K562 (cell line): ENCODE measurements around the gene CLASP1. TPM values are rescaled to one million over a fixed set of nuclear protein-coding genes. Genes with fewer than 3 reads are reported as not detected.

ENCODE experiments used
- ATAC-seq: fragments of 200-7000 bp; cut with Tn5 transposase; 3 replicates; pipeline ENCODE4 v1.9.1; 2020; ENCODE audit warnings: moderate library complexity
- BruUV-seq: library from RNA; stranded (reverse); fragments of 400-500 nt; replicated peaks from 2 replicates; lab custom pipeline; 2021; lab: Mats Ljungman, UMichigan
- CTCF ChIA-PET: fragments of 300-600 bp; formaldehyde crosslinking; extraction: SDS; loops from one replicate; lab custom pipeline; 2021; ENCODE audit warnings: low intra/inter-chr PET ratio; lab: Yijun Ruan, JAX
- POLR2A ChIA-PET: fragments of 300-600, 350-650 bp; sonication (Branson Sonifier 250); formaldehyde crosslinking; extraction: SDS; loops from one replicate; lab custom pipeline; 2021; ENCODE audit warnings: antibody characterized with exemption, inconsistent platforms; lab: Yijun Ruan, JAX
- DNase-seq, 4 experiments: peaks; one replicate each; pipeline versions ENCODE4 v3.0.0 to v3.0.0-alpha.2; 2011 to 2018; ENCODE audit warnings: low spot score in 3 of 4, mixed read lengths in 3 of 4; ENCODE audit errors: extremely low read depth in 1 of 4
- FAIRE-seq: peaks from 2 replicates; lab custom pipeline; 2011; peaks lifted over from hg19 to GRCh38; lab: Jason Lieb, UNC
- H2AFZ ChIP-seq: 2 replicates; pipeline ENCODE4 v1.6.0; 2011; ENCODE audit warnings: low read depth, low read length, control low read depth, inconsistent platforms
- H3K27ac ChIP-seq: fragments of 200-600 bp; 3 replicates; pipeline ENCODE4 v1.8.0; 2011; ENCODE audit warnings: low read depth, mild to moderate bottlenecking, control low read depth, inconsistent platforms, low read length, moderate library complexity, mixed read lengths; ENCODE audit errors: extremely low read depth
- H3K27me3 ChIP-seq, 2 experiments: fragments of 300-600 bp in 1 of 2; 2 replicates in 1 of 2; 3 replicates in 1 of 2; pipeline versions ENCODE4 v1.6.0 to v1.8.0; 2011; ENCODE audit warnings: inconsistent platforms in 2 of 2, low read length in 2 of 2, mild to moderate bottlenecking in 1 of 2, mixed read lengths in 1 of 2, moderate library complexity in 1 of 2; ENCODE audit not compliant: control insufficient read depth in 2 of 2, insufficient read depth in 2 of 2
- H3K36me3 ChIP-seq: fragments of 300-600 bp; 3 replicates; pipeline ENCODE4 v1.8.0; 2011; ENCODE audit warnings: mild to moderate bottlenecking, low read length, inconsistent platforms; ENCODE audit not compliant: control insufficient read depth, insufficient read depth
- H3K4me1 ChIP-seq, 2 experiments: fragments of 200-600 bp in 1 of 2; replicated peaks in 1 of 2; 2 replicates in 1 of 2; 3 replicates in 1 of 2; pipeline versions ENCODE4 v1.5.1 to v1.8.0; 2011; ENCODE audit warnings: inconsistent platforms in 2 of 2, low read length in 2 of 2, mild to moderate bottlenecking in 1 of 2, mixed read lengths in 1 of 2, moderate library complexity in 1 of 2; ENCODE audit not compliant: control insufficient read depth in 2 of 2, insufficient read depth in 2 of 2
- H3K4me2 ChIP-seq: 2 replicates; pipeline ENCODE4 v1.6.1; 2011; ENCODE audit warnings: low read length, control low read depth, inconsistent platforms, mixed read lengths; ENCODE audit not compliant: insufficient read depth
- H3K4me3 ChIP-seq: fragments of 200-600 bp; sonication (generic), shearing (Covaris generic); 2 replicates; pipeline ENCODE4 v1.5.1; 2016; ENCODE audit warnings: control low read depth, inconsistent platforms
- H3K79me2 ChIP-seq: fragments of 200-600 bp; 3 replicates; pipeline ENCODE4 v1.8.0; 2011; ENCODE audit warnings: low read length, inconsistent platforms; ENCODE audit not compliant: control insufficient read depth, insufficient read depth
- H3K9ac ChIP-seq, 2 experiments: 2 replicates each; pipeline versions ENCODE4 v1.6.0 to v1.6.1; 2011; ENCODE audit warnings: low read depth in 2 of 2, low read length in 2 of 2, control low read depth in 1 of 2, inconsistent platforms in 1 of 2, mild to moderate bottlenecking in 1 of 2, mixed read lengths in 1 of 2; ENCODE audit not compliant: insufficient read depth in 1 of 2
- H3K9me1 ChIP-seq: one replicate; pipeline ENCODE4 v1.6.0; 2011; ENCODE audit warnings: inconsistent platforms, mild to moderate bottlenecking, low read length, moderate library complexity; ENCODE audit not compliant: control insufficient read depth, insufficient read depth
- H3K9me3 ChIP-seq: replicated peaks from 2 replicates; pipeline ENCODE4 v1.5.1; 2011; ENCODE audit warnings: low read depth, low read length, inconsistent platforms; ENCODE audit not compliant: control insufficient read depth, insufficient read depth
- H4K20me1 ChIP-seq: replicated peaks from 2 replicates; pipeline ENCODE4 v1.6.1; 2011; ENCODE audit warnings: low read length, inconsistent platforms, mixed read lengths; ENCODE audit not compliant: control insufficient read depth, insufficient read depth
- CHCHD3 ChIP-seq: fragments of 250-450 bp; sonication (Bioruptor Pico); IDR thresholded peaks from 2 replicates; pipeline ENCODE4 v2.1.2; 2022; ENCODE audit warnings: mild to moderate bottlenecking
- PRMT5 ChIP-seq: sonication (generic); formaldehyde crosslinking; IDR thresholded peaks from 2 replicates; pipeline ENCODE4 v1.5.0; 2020; ENCODE audit warnings: missing genetic modification reagents
- RAD51 ChIP-seq: fragments of 450-650 bp; IDR thresholded peaks from 2 replicates; pipeline ENCODE4 v1.7.1; 2016; ENCODE audit warnings: low read depth, mild to moderate bottlenecking, borderline replicate concordance
- ZNF280A ChIP-seq: fragments of 450-650 bp; IDR thresholded peaks from 2 replicates; pipeline ENCODE4 v1.6.1; 2018; ENCODE audit warnings: mild to moderate bottlenecking, low read depth; ENCODE audit not compliant: partially characterized antibody
- ZSCAN32 ChIP-seq: fragments of 450-650 bp; formaldehyde crosslinking; IDR thresholded peaks from 2 replicates; pipeline ENCODE4 v1.4.0; 2020; ENCODE audit warnings: mild to moderate bottlenecking, moderate library complexity
- WGBS: fragments of 100-300 bp; shearing (Covaris generic); methylation state at CpG from one replicate; pipeline ENCODE4 v1.1.6; 2016; ENCODE audit warnings: low coverage, mixed read lengths; ENCODE audit not compliant: insufficient coverage; ENCODE audit errors: missing lambda C conversion rate; 5-methylcytosine and 5-hydroxymethylcytosine counted together
- in situ Hi-C: fragments of 300-500 bp; cut with MboI; formaldehyde crosslinking; loops from 4 replicates; pipeline ENCODE4 v1.15.0; 2018; ENCODE audit warnings: inconsistent platforms, mixed read lengths
- intact Hi-C: fragments of 100-400 bp; cut with micrococcal nuclease; formaldehyde crosslinking; loops from 2 replicates; pipeline ENCODE4 v1.14.2; 2022
- polyA plus RNA-seq, 8 experiments: library from polyadenylated mRNA; depleted of rRNA in 4 of 8; stranded (reverse) in 5 of 8; unstranded in 3 of 8; fragments of >200 nt; fragmentation: Nextera tagmentation in 2 of 8; fragmentation: Illumina TruSeq in 1 of 8; extraction: Ambion mirVana in 2 of 8; extraction: Trizol in 1 of 8; gene quantifications; 2 replicates each; pipeline versions ENCODE4 v1.2.1 to v1.2.3, GENCODE V29; 2011 to 2014; ENCODE audit warnings: inconsistent platforms in 1 of 8, missing spikeins in 1 of 8
- total RNA-seq, 7 experiments: library from RNA; depleted of rRNA in 6 of 7; stranded (reverse); fragments of >200 nt in 6 of 7; fragmentation: Illumina TruSeq in 2 of 7; extraction: Trizol in 2 of 7; gene quantifications; 2 replicates each; pipeline versions ENCODE4 v1.2.1 to v1.2.3, GENCODE V29; 2011 to 2021; ENCODE audit warnings: low replicate concordance in 1 of 7
- TF ChIP-seq, protein P1 (sequence below): fragments of 200-600 bp; sonication (generic); IDR thresholded peaks from one replicate; pipeline ENCODE4 v1.6.1; 2012; ENCODE audit warnings: mild to moderate bottlenecking, low read depth, low read length, inconsistent platforms
- TF ChIP-seq, protein P2 (sequence below): fragments of 450-650 bp; formaldehyde crosslinking; IDR thresholded peaks from 2 replicates; pipeline ENCODE4 v1.4.0; 2022; ENCODE audit warnings: missing genetic modification characterization

CLASP1 gene
- total and polyA plus RNA-seq, 9 of the 15 experiments (the other 6 are each of a cell fraction or from before 2014, with no cell fraction given) = 1.7 to 40.3 (median 20.7) TPM

- Histone ChIP-seq H3K9ac (no peak overlapping the region), H3K4me1 (no peaks in the 10 kb centered on the region), H3K9me3 (no peaks in the 10 kb centered on the region), H3K27ac (no peak overlapping the region), H3K27me3 (no peaks in the 10 kb centered on the region), H3K36me3 (no peaks in the 10 kb centered on the region; the same call in 2 of the 3 replicates), H2AFZ (no peak overlapping the region), H3K4me3 (no peak overlapping the region), H3K79me2 (peaks cover 11% of the 10 kb centered on the region; the same call in 1 of the 3 replicates), H3K9me1 (no peaks in the 10 kb centered on the region), H4K20me1 (no peaks in the 10 kb centered on the region; the same call in none of the 2 replicates), H3K4me2 (no peak overlapping the region)
- DNase-seq (no peak), ATAC-seq (no peak), FAIRE-seq (no peak)
- in situ Hi-C loops = no loop called here
- intact Hi-C loops = no loop called here
- 80% methylated on average over 1 of the region's 2 CpGs for WGBS
- POLR2A ChIA-PET = interaction anchor here (0.6 kb wide), 1 partner anchor 178 kb away, joined by 5 read pairs; no protein-coding TSS in a partner anchor
- no TSS peak for BruUV-seq
- CTCF ChIA-PET = interaction anchor here (0.6 kb wide), 1 partner anchor 25 kb away, joined by 3 read pairs; no protein-coding TSS in a partner anchor
- no peak for TF ChIP-seq ZSCAN32 (CRISPR knock-in tag)
- TF ChIP-seq, protein P1, sequence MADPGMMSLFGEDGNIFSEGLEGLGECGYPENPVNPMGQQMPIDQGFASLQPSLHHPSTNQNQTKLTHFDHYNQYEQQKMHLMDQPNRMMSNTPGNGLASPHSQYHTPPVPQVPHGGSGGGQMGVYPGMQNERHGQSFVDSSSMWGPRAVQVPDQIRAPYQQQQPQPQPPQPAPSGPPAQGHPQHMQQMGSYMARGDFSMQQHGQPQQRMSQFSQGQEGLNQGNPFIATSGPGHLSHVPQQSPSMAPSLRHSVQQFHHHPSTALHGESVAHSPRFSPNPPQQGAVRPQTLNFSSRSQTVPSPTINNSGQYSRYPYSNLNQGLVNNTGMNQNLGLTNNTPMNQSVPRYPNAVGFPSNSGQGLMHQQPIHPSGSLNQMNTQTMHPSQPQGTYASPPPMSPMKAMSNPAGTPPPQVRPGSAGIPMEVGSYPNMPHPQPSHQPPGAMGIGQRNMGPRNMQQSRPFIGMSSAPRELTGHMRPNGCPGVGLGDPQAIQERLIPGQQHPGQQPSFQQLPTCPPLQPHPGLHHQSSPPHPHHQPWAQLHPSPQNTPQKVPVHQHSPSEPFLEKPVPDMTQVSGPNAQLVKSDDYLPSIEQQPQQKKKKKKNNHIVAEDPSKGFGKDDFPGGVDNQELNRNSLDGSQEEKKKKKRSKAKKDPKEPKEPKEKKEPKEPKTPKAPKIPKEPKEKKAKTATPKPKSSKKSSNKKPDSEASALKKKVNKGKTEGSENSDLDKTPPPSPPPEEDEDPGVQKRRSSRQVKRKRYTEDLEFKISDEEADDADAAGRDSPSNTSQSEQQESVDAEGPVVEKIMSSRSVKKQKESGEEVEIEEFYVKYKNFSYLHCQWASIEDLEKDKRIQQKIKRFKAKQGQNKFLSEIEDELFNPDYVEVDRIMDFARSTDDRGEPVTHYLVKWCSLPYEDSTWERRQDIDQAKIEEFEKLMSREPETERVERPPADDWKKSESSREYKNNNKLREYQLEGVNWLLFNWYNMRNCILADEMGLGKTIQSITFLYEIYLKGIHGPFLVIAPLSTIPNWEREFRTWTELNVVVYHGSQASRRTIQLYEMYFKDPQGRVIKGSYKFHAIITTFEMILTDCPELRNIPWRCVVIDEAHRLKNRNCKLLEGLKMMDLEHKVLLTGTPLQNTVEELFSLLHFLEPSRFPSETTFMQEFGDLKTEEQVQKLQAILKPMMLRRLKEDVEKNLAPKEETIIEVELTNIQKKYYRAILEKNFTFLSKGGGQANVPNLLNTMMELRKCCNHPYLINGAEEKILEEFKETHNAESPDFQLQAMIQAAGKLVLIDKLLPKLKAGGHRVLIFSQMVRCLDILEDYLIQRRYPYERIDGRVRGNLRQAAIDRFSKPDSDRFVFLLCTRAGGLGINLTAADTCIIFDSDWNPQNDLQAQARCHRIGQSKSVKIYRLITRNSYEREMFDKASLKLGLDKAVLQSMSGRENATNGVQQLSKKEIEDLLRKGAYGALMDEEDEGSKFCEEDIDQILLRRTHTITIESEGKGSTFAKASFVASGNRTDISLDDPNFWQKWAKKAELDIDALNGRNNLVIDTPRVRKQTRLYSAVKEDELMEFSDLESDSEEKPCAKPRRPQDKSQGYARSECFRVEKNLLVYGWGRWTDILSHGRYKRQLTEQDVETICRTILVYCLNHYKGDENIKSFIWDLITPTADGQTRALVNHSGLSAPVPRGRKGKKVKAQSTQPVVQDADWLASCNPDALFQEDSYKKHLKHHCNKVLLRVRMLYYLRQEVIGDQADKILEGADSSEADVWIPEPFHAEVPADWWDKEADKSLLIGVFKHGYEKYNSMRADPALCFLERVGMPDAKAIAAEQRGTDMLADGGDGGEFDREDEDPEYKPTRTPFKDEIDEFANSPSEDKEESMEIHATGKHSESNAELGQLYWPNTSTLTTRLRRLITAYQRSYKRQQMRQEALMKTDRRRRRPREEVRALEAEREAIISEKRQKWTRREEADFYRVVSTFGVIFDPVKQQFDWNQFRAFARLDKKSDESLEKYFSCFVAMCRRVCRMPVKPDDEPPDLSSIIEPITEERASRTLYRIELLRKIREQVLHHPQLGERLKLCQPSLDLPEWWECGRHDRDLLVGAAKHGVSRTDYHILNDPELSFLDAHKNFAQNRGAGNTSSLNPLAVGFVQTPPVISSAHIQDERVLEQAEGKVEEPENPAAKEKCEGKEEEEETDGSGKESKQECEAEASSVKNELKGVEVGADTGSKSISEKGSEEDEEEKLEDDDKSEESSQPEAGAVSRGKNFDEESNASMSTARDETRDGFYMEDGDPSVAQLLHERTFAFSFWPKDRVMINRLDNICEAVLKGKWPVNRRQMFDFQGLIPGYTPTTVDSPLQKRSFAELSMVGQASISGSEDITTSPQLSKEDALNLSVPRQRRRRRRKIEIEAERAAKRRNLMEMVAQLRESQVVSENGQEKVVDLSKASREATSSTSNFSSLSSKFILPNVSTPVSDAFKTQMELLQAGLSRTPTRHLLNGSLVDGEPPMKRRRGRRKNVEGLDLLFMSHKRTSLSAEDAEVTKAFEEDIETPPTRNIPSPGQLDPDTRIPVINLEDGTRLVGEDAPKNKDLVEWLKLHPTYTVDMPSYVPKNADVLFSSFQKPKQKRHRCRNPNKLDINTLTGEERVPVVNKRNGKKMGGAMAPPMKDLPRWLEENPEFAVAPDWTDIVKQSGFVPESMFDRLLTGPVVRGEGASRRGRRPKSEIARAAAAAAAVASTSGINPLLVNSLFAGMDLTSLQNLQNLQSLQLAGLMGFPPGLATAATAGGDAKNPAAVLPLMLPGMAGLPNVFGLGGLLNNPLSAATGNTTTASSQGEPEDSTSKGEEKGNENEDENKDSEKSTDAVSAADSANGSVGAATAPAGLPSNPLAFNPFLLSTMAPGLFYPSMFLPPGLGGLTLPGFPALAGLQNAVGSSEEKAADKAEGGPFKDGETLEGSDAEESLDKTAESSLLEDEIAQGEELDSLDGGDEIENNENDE = no peak
- no peak for TF ChIP-seq CHCHD3 (CRISPR knock-in tag)
- no peak for TF ChIP-seq PRMT5 (CRISPR knock-in tag)
- TF ChIP-seq ZNF280A = no peak
- no peak for TF ChIP-seq RAD51
- TF ChIP-seq, protein P2, sequence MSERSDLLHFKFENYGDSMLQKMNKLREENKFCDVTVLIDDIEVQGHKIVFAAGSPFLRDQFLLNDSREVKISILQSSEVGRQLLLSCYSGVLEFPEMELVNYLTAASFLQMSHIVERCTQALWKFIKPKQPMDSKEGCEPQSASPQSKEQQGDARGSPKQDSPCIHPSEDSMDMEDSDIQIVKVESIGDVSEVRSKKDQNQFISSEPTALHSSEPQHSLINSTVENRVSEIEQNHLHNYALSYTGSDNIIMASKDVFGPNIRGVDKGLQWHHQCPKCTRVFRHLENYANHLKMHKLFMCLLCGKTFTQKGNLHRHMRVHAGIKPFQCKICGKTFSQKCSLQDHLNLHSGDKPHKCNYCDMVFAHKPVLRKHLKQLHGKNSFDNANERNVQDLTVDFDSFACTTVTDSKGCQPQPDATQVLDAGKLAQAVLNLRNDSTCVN (CRISPR knock-in tag) = no peak
Observed at GRCh38 chr2:121570036-121570666, 79.1 kb downstream of the CLASP1 start.
